IMR-90 (cell line): ENCODE measurements around the gene TTC21B. TPM values are rescaled to one million over a fixed set of nuclear protein-coding genes. Genes with fewer than 3 reads are reported as not detected.
A peak's percentile ranks its signal among the peaks of the same experiment; 100 is the strongest.

Source experiments
- ATAC-seq: fragments of 200-7000 bp; cut with Tn5 transposase; 2 replicates; pipeline ENCODE4 v1.9.1; 2020; ENCODE audit warnings: low read depth, mild to moderate bottlenecking, moderate library complexity
- BruUV-seq: library from RNA; stranded (reverse); fragments of 400-500 nt; replicated peaks from 2 replicates; lab custom pipeline; 2021; lab: Mats Ljungman, UMichigan
- CTCF ChIA-PET: fragments of 300-600 bp; formaldehyde crosslinking; extraction: SDS; loops from one replicate; lab custom pipeline; 2021; ENCODE audit warnings: antibody characterized with exemption; lab: Yijun Ruan, JAX
- POLR2A ChIA-PET: fragments of 300-600 bp; sonication (Branson Sonifier 250); formaldehyde crosslinking; loops from one replicate; lab custom pipeline; 2022; ENCODE audit warnings: antibody characterized with exemption; ENCODE audit not compliant: unreplicated experiment; lab: Charles Lee
- DNase-seq: peaks from one replicate; pipeline ENCODE4 v3.0.0; 2013
- H2AFZ ChIP-seq: replicated peaks from 2 replicates; pipeline ENCODE3; 2013; ENCODE audit warnings: low read length, mild to moderate bottlenecking; ENCODE audit not compliant: poor library complexity
- H2AK5ac ChIP-seq: 2 replicates; pipeline ENCODE4 v1.6.1; 2013; ENCODE audit warnings: low read depth, low read length, inconsistent platforms
- H2AK9ac ChIP-seq: replicated peaks from 2 replicates; pipeline ENCODE3; 2013; ENCODE audit warnings: mild to moderate bottlenecking, low read depth, low read length, moderate library complexity; ENCODE audit not compliant: poor library complexity
- H2BK120ac ChIP-seq: 2 replicates; pipeline ENCODE4 v1.6.1; 2013; ENCODE audit warnings: low read depth, low read length, inconsistent platforms
- H2BK15ac ChIP-seq: 3 replicates; pipeline ENCODE4 v1.6.1; 2013; ENCODE audit warnings: low read depth, low read length, inconsistent platforms
- H2BK20ac ChIP-seq: 2 replicates; pipeline ENCODE4 v1.6.1; 2013; ENCODE audit warnings: low read depth, mild to moderate bottlenecking, inconsistent platforms, low read length, moderate library complexity
- H2BK5ac ChIP-seq: 2 replicates; pipeline ENCODE4 v1.6.1; 2013; ENCODE audit warnings: mild to moderate bottlenecking, low read depth, low read length, inconsistent platforms; ENCODE audit not compliant: poor library complexity, severe bottlenecking
- H3K14ac ChIP-seq: replicated peaks from 2 replicates; pipeline ENCODE4 v1.6.1; 2013; ENCODE audit warnings: low read depth, low read length, inconsistent platforms
- H3K18ac ChIP-seq: 2 replicates; pipeline ENCODE4 v1.6.1; 2013; ENCODE audit warnings: low read depth, low read length, control low read depth
- H3K23ac ChIP-seq: 2 replicates; pipeline ENCODE4 v1.6.1; 2013; ENCODE audit warnings: low read depth, low read length, inconsistent platforms
- H3K27ac ChIP-seq: 2 replicates; pipeline ENCODE4 v1.5.1; 2013; ENCODE audit warnings: mild to moderate bottlenecking, control low read depth, low read length; ENCODE audit not compliant: insufficient read depth
- H3K27me3 ChIP-seq: 2 replicates; pipeline ENCODE4 v1.6.1; 2013; ENCODE audit warnings: low read length; ENCODE audit not compliant: control insufficient read depth, insufficient read depth
- H3K36me3 ChIP-seq: 2 replicates; pipeline ENCODE4 v1.6.1; 2013; ENCODE audit warnings: low read length, mixed read lengths; ENCODE audit not compliant: control insufficient read depth, insufficient read depth
- H3K4ac ChIP-seq: 2 replicates; pipeline ENCODE4 v1.6.1; 2013; ENCODE audit warnings: low read depth, low read length, inconsistent platforms
- H3K4me1 ChIP-seq: 2 replicates; pipeline ENCODE4 v1.6.1; 2013; ENCODE audit warnings: low read length, mixed read lengths; ENCODE audit not compliant: control insufficient read depth, insufficient read depth
- H3K4me2 ChIP-seq: 2 replicates; pipeline ENCODE4 v1.6.1; 2013; ENCODE audit warnings: low read depth, mild to moderate bottlenecking, control low read depth, low read length, moderate library complexity
- H3K4me3 ChIP-seq: 2 replicates; pipeline ENCODE4 v1.5.1; 2013; ENCODE audit warnings: low read depth, mild to moderate bottlenecking, control low read depth, low read length, moderate library complexity; ENCODE audit not compliant: insufficient read depth
- H3K56ac ChIP-seq: 2 replicates; pipeline ENCODE4 v1.6.1; 2013; ENCODE audit warnings: low read length, inconsistent platforms; ENCODE audit not compliant: insufficient read depth; ENCODE audit errors: extremely low read depth
- H3K79me1 ChIP-seq, 2 experiments: 2 replicates each; pipeline ENCODE4 v1.6.1; 2013; ENCODE audit warnings: low read length in 2 of 2, inconsistent platforms in 1 of 2, low read depth in 1 of 2
- H3K9ac ChIP-seq: 2 replicates; pipeline ENCODE4 v1.6.1; 2013; ENCODE audit warnings: low read depth, low read length, control low read depth
- H3K9me1 ChIP-seq: 2 replicates; pipeline ENCODE4 v1.6.1; 2013; ENCODE audit warnings: low read length, inconsistent platforms; ENCODE audit not compliant: insufficient read depth
- H3K9me3 ChIP-seq: 2 replicates; pipeline ENCODE4 v1.6.1; 2013; ENCODE audit warnings: low read length; ENCODE audit not compliant: control insufficient read depth, insufficient read depth
- H4K20me1 ChIP-seq: 2 replicates; pipeline ENCODE4 v1.6.1; 2013; ENCODE audit warnings: low read length, inconsistent platforms; ENCODE audit not compliant: insufficient read depth
- H4K5ac ChIP-seq: 2 replicates; pipeline ENCODE4 v1.6.1; 2013; ENCODE audit warnings: mild to moderate bottlenecking, low read depth, low read length, control low read depth
- H4K8ac ChIP-seq, 2 experiments: 2 replicates each; pipeline ENCODE4 v1.6.1; 2013; ENCODE audit warnings: low read depth in 2 of 2, low read length in 2 of 2, control low read depth in 1 of 2, inconsistent platforms in 1 of 2
- H4K91ac ChIP-seq: 2 replicates; pipeline ENCODE4 v1.6.1; 2013; ENCODE audit warnings: low read depth, low read length, inconsistent platforms; ENCODE audit not compliant: insufficient read depth
- CTCF ChIP-seq: conservative IDR thresholded peaks from 2 replicates; pipeline ENCODE4 v1.5.1; 2012; ENCODE audit warnings: mild to moderate bottlenecking, low read depth, low read length, improper control_type of control experiment
- MXI1 ChIP-seq: IDR thresholded peaks from 2 replicates; pipeline ENCODE4 v1.6.1; 2012; ENCODE audit warnings: low read depth, mild to moderate bottlenecking, low read length, moderate library complexity, borderline replicate concordance
- POLR2A ChIP-seq: IDR thresholded peaks from 2 replicates; pipeline ENCODE4 v1.6.1; 2012; ENCODE audit warnings: mild to moderate bottlenecking, low read depth, low read length
- WGBS, 2 experiments: methylation state at CpG; one replicate each; pipeline versions ENCODE4 v1.1.5 to v1.1.7; 2013; ENCODE audit warnings: missing lambda C conversion rate in 2 of 2; ENCODE audit not compliant: insufficient read length in 1 of 2; ENCODE audit errors: extremely low coverage in 2 of 2; 5-methylcytosine and 5-hydroxymethylcytosine counted together
- dilution Hi-C: fragments of 300-500 bp; cut with HindIII; formaldehyde crosslinking; loops from one replicate; pipeline ENCODE4 v1.14.3; 2018; ENCODE audit warnings: low sequenced_read_pairs; ENCODE audit not compliant: unreplicated experiment
- in situ Hi-C: fragments of 300-500 bp; cut with MboI; formaldehyde crosslinking; loops from 3 replicates; pipeline ENCODE4 v1.14.3; 2019; ENCODE audit warnings: low sequenced_read_pairs, inconsistent platforms, mixed read lengths
- intact Hi-C: fragments of 100-400 bp; cut with micrococcal nuclease; formaldehyde crosslinking; loops from 2 replicates; pipeline ENCODE4 v1.10.0; 2022
- polyA plus RNA-seq, 3 experiments: library from polyadenylated mRNA; depleted of rRNA; stranded (reverse); fragments of >200 nt; gene quantifications; 2 replicates each; pipeline ENCODE4 v1.2.3, GENCODE V29; 2012; ENCODE audit warnings: low replicate concordance in 1 of 3
- total RNA-seq: library from RNA; depleted of rRNA; stranded (reverse); fragments of >200 nt; gene quantifications from 2 replicates; pipeline ENCODE4 v1.2.3, GENCODE V29; 2012

Gene TTC21B
- total and polyA plus RNA-seq, 2 of the 4 experiments (the other 2 are of a cell fraction), result 8.0 to 17.2 TPM

GRCh38 chr2:165953306-165953654, 296 bp downstream of the TTC21B start:
- Histone ChIP-seq H3K36me3 (no peaks in the 10 kb centered on the region), H2BK20ac (no peak overlapping the region), H4K8ac (no peak overlapping the region), H3K18ac (no peak overlapping the region), H3K27me3 (no peaks in the 10 kb centered on the region), H3K9ac (peak overlapping the region; percentile 84), H4K5ac (no peak overlapping the region), H2AFZ (peak overlapping the region; percentile 90), H3K9me3 (no peaks in the 10 kb centered on the region), H3K79me1 (peaks cover 18 to 28% of the 10 kb centered on the region in 2 experiments), H4K91ac (no peak overlapping the region), H3K9me1 (peaks cover 5% of the 10 kb centered on the region), H3K23ac (0 out of 2 replicates have a peak overlapping the region, but pooled peaks have one; percentile 31), H3K4ac (peak overlapping the region; percentile 52; the same call in 1 of the 2 replicates), H3K4me2 (peak overlapping the region; percentile 87), H2BK120ac (no peak overlapping the region), H4K20me1 (peaks cover 3% of the 10 kb centered on the region), H3K4me3 (peak overlapping the region; percentile 64), H3K56ac (peak overlapping the region; percentile 62; the same call in 1 of the 2 replicates), H2AK9ac (peak overlapping the region; percentile 73), H2AK5ac (no peak overlapping the region), H3K14ac (no peak overlapping the region), H3K27ac (peak overlapping the region; percentile 45), H2BK15ac (no peak overlapping the region), H3K4me1 (no peaks in the 10 kb centered on the region), H2BK5ac (peak overlapping the region; percentile 14)
- WGBS, 2 experiments, result 1% methylated on average over 12 of the region's 24 CpGs; no CpG with 5 or more reads in 1 of the 2 experiments
- no peak for TF ChIP-seq POLR2A
- 0 out of 2 replicates have a peak, but pooled peaks have one; percentile 4 for TF ChIP-seq MXI1
- TF ChIP-seq CTCF, result no peak
- intact Hi-C loops, result loop anchor here (5.0 kb wide), 1 partner anchor 469 kb away; no protein-coding TSS in a partner anchor
- ChIA-PET POLR2A (interaction anchor here (0.6 kb wide), 1 partner anchor 177 kb away, joined by 7 read pairs; no protein-coding TSS in a partner anchor), CTCF (interaction anchor here (0.7 to 0.8 kb wide), 4 partner anchors 8 to 592 kb away, joined by 3 to 7 read pairs (median 4); partner anchors contain the start of gene SCN1A)
- dilution Hi-C loops, result no loop called here
- no TSS peak for BruUV-seq
- DNase-seq, result no peak
- in situ Hi-C loops, result loop anchor here (25.0 kb wide), 1 partner anchor 459 kb away; no protein-coding TSS in a partner anchor
- peak; percentile 63 for ATAC-seq
